Omental fat pad (tissue), 4 donors: ENCODE results near the gene LAIR1. TPM values are rescaled to one million over a fixed set of nuclear protein-coding genes. Genes with fewer than 3 reads are reported as not detected.

Experiments used
- ATAC-seq: fragments of 150-250 bp; one replicate; pipeline ENCODE4 v1.9.1; 2016; ENCODE audit warnings: mild to moderate bottlenecking, moderate library complexity; ENCODE audit not compliant: low FRiP score
- DNase-seq: peaks from one replicate; pipeline ENCODE4 v3.0.0-alpha.2; 2019; ENCODE audit warnings: low spot score
- CTCF ChIP-seq, 3 donors: fragments of 450-650 bp; IDR thresholded peaks; one replicate each; pipeline ENCODE4 v1.5.1; 2016 to 2017; ENCODE audit warnings: antibody characterized with exemption in 3 of 3, mild to moderate bottlenecking in 3 of 3, moderate library complexity in 2 of 3
- total RNA-seq, 4 donors: library from RNA; depleted of rRNA; stranded (reverse); fragments of >200 nt; gene quantifications; one replicate each; pipeline ENCODE4 v1.1.0, GENCODE V29; 2016

The LAIR1 gene
- total RNA-seq, 4 donors from 2014 or later, result 24.3 to 82.5 (median 37.0) TPM

- TF ChIP-seq CTCF (IDR thresholded peaks at IDR 0.05), result no peak
- ATAC-seq, result peak; percentile 57
- DNase-seq, result no peak
Measured at GRCh38 chr19:54312436-54313377, 52.0 kb downstream of the LAIR1 start, which contains the start of gene LILRA5. Gene LILRA5 (minus strand): TSS chr19:54313166. CDS start chr19:54313019, 147 bp downstream.

- ATAC-seq (no peak), DNase-seq (no peak)
- TF ChIP-seq CTCF (IDR thresholded peaks at IDR 0.05), result no peak
Measured at GRCh38 chr19:54312011-54312410, 52.7 kb downstream of the LAIR1 start.

GRCh38 chr19:54311486-54311885, 53.2 kb downstream of the LAIR1 start:
- DNase-seq, result no peak
- ATAC-seq, result no peak
- no peak for TF ChIP-seq CTCF (IDR thresholded peaks at IDR 0.05)

GRCh38 chr19:54310543-54310942, 54.2 kb downstream of the LAIR1 start:
- DNase-seq (no peak), ATAC-seq (no peak)
- no peak for TF ChIP-seq CTCF (IDR thresholded peaks at IDR 0.05)

GRCh38 chr19:54309811-54310210, 54.9 kb downstream of the LAIR1 start:
- DNase-seq, result no peak
- no peak for ATAC-seq
- no peak for TF ChIP-seq CTCF (IDR thresholded peaks at IDR 0.05)

GRCh38 chr19:54307389-54308020, 57.2 kb downstream of the LAIR1 start:
- TF ChIP-seq CTCF (IDR thresholded peaks at IDR 0.05), result no peak
- DNase-seq (no peak), ATAC-seq (no peak)
